Stimulated activated memory B cell treated with anti-CD40 and anti-IgM and Interleukin-4, amounts not matched to agents 10 μg/mL and 1 μg/mL and 100 μg/mL, for 72 hours (primary cell): ENCODE results near the gene ROR1.

Experiments
- ATAC-seq: fragments of 150-1000 bp; cut with Tn5 transposase; 2 replicates; pipeline ENCODE4 v1.10.0; 2021
- H3K27ac Mint-ChIP-seq: one replicate; pipeline ENCODE4 v1.8.0; 2022; ENCODE audit warnings: mild to moderate bottlenecking, mixed read lengths
- H3K27me3 Mint-ChIP-seq: one replicate; pipeline ENCODE4 v1.8.0; 2022; ENCODE audit warnings: mixed read lengths
- H3K36me3 Mint-ChIP-seq: one replicate; pipeline ENCODE4 v1.8.0; 2022; ENCODE audit warnings: mixed read lengths
- H3K4me1 Mint-ChIP-seq: one replicate; pipeline ENCODE4 v1.8.0; 2022; ENCODE audit warnings: mixed read lengths
- H3K4me3 Mint-ChIP-seq: one replicate; pipeline ENCODE4 v1.8.0; 2022; ENCODE audit warnings: mild to moderate bottlenecking, moderate library complexity, mixed read lengths
- H3K9me3 Mint-ChIP-seq: one replicate; pipeline ENCODE4 v1.8.0; 2022; ENCODE audit warnings: mixed read lengths

The ROR1 gene

GRCh38 chr1:63902844-63903589, 129.2 kb downstream of the ROR1 start:
- ATAC-seq: no peak
- Mint-ChIP-seq H3K4me3 (no peak overlapping the region), H3K4me1 (peaks cover 21% of the 10 kb centered on the region), H3K36me3 (no peaks in the 10 kb centered on the region), H3K9me3 (no peaks in the 10 kb centered on the region), H3K27ac (no peak overlapping the region), H3K27me3 (peaks cover 8% of the 10 kb centered on the region)

GRCh38 chr1:63903947-63904610, 130.3 kb downstream of the ROR1 start:
- Mint-ChIP-seq H3K9me3 (no peaks in the 10 kb centered on the region), H3K27me3 (no peaks in the 10 kb centered on the region), H3K4me1 (peaks cover 21% of the 10 kb centered on the region), H3K27ac (peak overlapping the region; percentile 4), H3K4me3 (no peak overlapping the region), H3K36me3 (no peaks in the 10 kb centered on the region)
- peak; percentile 78 for ATAC-seq

GRCh38 chr1:63904826-63905225, 131.0 kb downstream of the ROR1 start:
- H3K27me3 Mint-ChIP-seq: no peaks in the 10 kb centered on the region
- peak overlapping the region; percentile 4 for H3K27ac Mint-ChIP-seq
- no peak for ATAC-seq

GRCh38 chr1:63906047-63906704, 132.4 kb downstream of the ROR1 start:
- Mint-ChIP-seq H3K4me1 (peaks cover 21% of the 10 kb centered on the region), H3K36me3 (no peaks in the 10 kb centered on the region), H3K27ac (no peak overlapping the region), H3K9me3 (no peaks in the 10 kb centered on the region), H3K4me3 (no peak overlapping the region), H3K27me3 (peaks cover 12% of the 10 kb centered on the region)
- ATAC-seq: no peak

More at GRCh38 chr1:63904826-63905225, 131.0 kb downstream of the ROR1 start:
- no peaks in the 10 kb centered on the region for H3K36me3 Mint-ChIP-seq
- peaks cover 21% of the 10 kb centered on the region for H3K4me1 Mint-ChIP-seq
- no peak overlapping the region for H3K4me3 Mint-ChIP-seq
- H3K9me3 Mint-ChIP-seq: no peaks in the 10 kb centered on the region

- H3K9me3 Mint-ChIP-seq: no peaks in the 10 kb centered on the region
These were observed 133.2 kb downstream of the ROR1 start for GRCh38 chr1:63907051-63907450.

GRCh38 chr1:63908016-63908415, 134.2 kb downstream of the ROR1 start:
- no peak for ATAC-seq

More at GRCh38 chr1:63907051-63907450, 133.2 kb downstream of the ROR1 start:
- Mint-ChIP-seq H3K27me3 (peaks cover 21% of the 10 kb centered on the region), H3K36me3 (no peaks in the 10 kb centered on the region), H3K4me1 (peaks cover 21% of the 10 kb centered on the region), H3K4me3 (no peak overlapping the region), H3K27ac (no peak overlapping the region)
- no peak for ATAC-seq

GRCh38 chr1:63909526-63909925, 135.7 kb downstream of the ROR1 start:
- Mint-ChIP-seq H3K9me3 (no peaks in the 10 kb centered on the region), H3K27me3 (peaks cover 28% of the 10 kb centered on the region), H3K4me1 (peaks cover 4% of the 10 kb centered on the region), H3K36me3 (no peaks in the 10 kb centered on the region), H3K27ac (no peak overlapping the region), H3K4me3 (no peak overlapping the region)
- ATAC-seq: no peak

More at GRCh38 chr1:63908016-63908415, 134.2 kb downstream of the ROR1 start:
- Mint-ChIP-seq H3K27me3 (peaks cover 28% of the 10 kb centered on the region), H3K36me3 (no peaks in the 10 kb centered on the region), H3K4me1 (peaks cover 17% of the 10 kb centered on the region), H3K4me3 (no peak overlapping the region), H3K9me3 (no peaks in the 10 kb centered on the region), H3K27ac (no peak overlapping the region)

GRCh38 chr1:63911049-63911448, 137.2 kb downstream of the ROR1 start:
- no peak overlapping the region for H3K27ac Mint-ChIP-seq
- no peak for ATAC-seq
- peaks cover 28% of the 10 kb centered on the region for H3K27me3 Mint-ChIP-seq
- no peaks in the 10 kb centered on the region for H3K4me1 Mint-ChIP-seq
- H3K36me3 Mint-ChIP-seq: no peaks in the 10 kb centered on the region
- H3K9me3 Mint-ChIP-seq: no peaks in the 10 kb centered on the region
- no peak overlapping the region for H3K4me3 Mint-ChIP-seq

GRCh38 chr1:63912643-63913042, 138.8 kb downstream of the ROR1 start:
- Mint-ChIP-seq H3K27ac (no peak overlapping the region), H3K4me1 (no peaks in the 10 kb centered on the region), H3K4me3 (no peak overlapping the region), H3K36me3 (no peaks in the 10 kb centered on the region), H3K27me3 (peaks cover 28% of the 10 kb centered on the region), H3K9me3 (no peaks in the 10 kb centered on the region)
- no peak for ATAC-seq

- ATAC-seq: no peak
- H3K4me1 Mint-ChIP-seq: no peaks in the 10 kb centered on the region
- H3K27ac Mint-ChIP-seq: no peak overlapping the region
- no peaks in the 10 kb centered on the region for H3K36me3 Mint-ChIP-seq
- H3K4me3 Mint-ChIP-seq: no peak overlapping the region
- no peaks in the 10 kb centered on the region for H3K9me3 Mint-ChIP-seq
- H3K27me3 Mint-ChIP-seq: peaks cover 36% of the 10 kb centered on the region
These were observed 139.7 kb downstream of the ROR1 start for GRCh38 chr1:63913533-63913932.

GRCh38 chr1:63914241-63914640, 140.4 kb downstream of the ROR1 start:
- Mint-ChIP-seq H3K9me3 (no peaks in the 10 kb centered on the region), H3K27ac (no peak overlapping the region), H3K4me1 (no peaks in the 10 kb centered on the region), H3K36me3 (no peaks in the 10 kb centered on the region), H3K4me3 (no peak overlapping the region), H3K27me3 (peaks cover 38% of the 10 kb centered on the region)
- no peak for ATAC-seq

- ATAC-seq: no peak
- H3K4me1 Mint-ChIP-seq: no peaks in the 10 kb centered on the region
- H3K36me3 Mint-ChIP-seq: no peaks in the 10 kb centered on the region
- peaks cover 38% of the 10 kb centered on the region for H3K27me3 Mint-ChIP-seq
- H3K9me3 Mint-ChIP-seq: no peaks in the 10 kb centered on the region
- no peak overlapping the region for H3K4me3 Mint-ChIP-seq
- H3K27ac Mint-ChIP-seq: no peak overlapping the region
These were observed 140.9 kb downstream of the ROR1 start for GRCh38 chr1:63914706-63915105.

- Mint-ChIP-seq H3K36me3 (no peaks in the 10 kb centered on the region), H3K27ac (no peak overlapping the region), H3K9me3 (no peaks in the 10 kb centered on the region), H3K4me3 (no peak overlapping the region), H3K4me1 (no peaks in the 10 kb centered on the region), H3K27me3 (peaks cover 37% of the 10 kb centered on the region)
- peak; percentile 76 for ATAC-seq
These were observed 141.3 kb downstream of the ROR1 start for GRCh38 chr1:63915121-63915520.

- H3K9me3 Mint-ChIP-seq: no peaks in the 10 kb centered on the region
- peak overlapping the region; percentile 5 for H3K27ac Mint-ChIP-seq
- no peak overlapping the region for H3K4me3 Mint-ChIP-seq
These were observed 142.9 kb downstream of the ROR1 start for GRCh38 chr1:63916485-63917360.

More at GRCh38 chr1:63916485-63917360, 142.9 kb downstream of the ROR1 start:
- no peaks in the 10 kb centered on the region for H3K36me3 Mint-ChIP-seq
- peak; percentile 56 for ATAC-seq
- H3K4me1 Mint-ChIP-seq: no peaks in the 10 kb centered on the region
- peaks cover 21% of the 10 kb centered on the region for H3K27me3 Mint-ChIP-seq
